ENCODE results near the gene CD8B. TPM values are rescaled to one million over a fixed set of nuclear protein-coding genes. Genes with fewer than 3 reads are reported as not detected.

The CD8B gene
- total RNA-seq, 1 experiment from 2014 or later: not detected

GRCh38 chr2:86818114-86818801, 43.4 kb downstream of the CD8B start:
- DNase-seq: no peak
- Mint-ChIP-seq H3K27me3 (ENCODE audit: unreplicated experiment) (no peaks in the 10 kb centered on the region), H3K4me3 (ENCODE audit: low read depth, unreplicated experiment) (no peak overlapping the region), H3K36me3 (ENCODE audit: insufficient read depth, unreplicated experiment) (no peaks in the 10 kb centered on the region), H3K27ac (ENCODE audit: unreplicated experiment) (no peak overlapping the region), H3K9me3 (ENCODE audit: low read depth, unreplicated experiment) (no peaks in the 10 kb centered on the region), H3K4me1 (ENCODE audit: low read depth, unreplicated experiment) (no peaks in the 10 kb centered on the region)
- CTCF ChIA-PET: no interaction called here
- BruUV-seq (replicated peaks): no TSS peak
- no peak for TF ChIP-seq CTCF (IDR thresholded peaks at IDR 0.05; ENCODE audit: unreplicated experiment)
- intact Hi-C loops (cut with micrococcal nuclease; ENCODE audit: unreplicated experiment): no loop called here

GRCh38 chr2:86815611-86816010, 46.1 kb downstream of the CD8B start:
- no TSS peak for BruUV-seq (replicated peaks)
- no peak overlapping the region for H3K4me3 Mint-ChIP-seq (ENCODE audit: low read depth, unreplicated experiment)
- TF ChIP-seq CTCF (IDR thresholded peaks at IDR 0.05; ENCODE audit: unreplicated experiment): no peak
- no peaks in the 10 kb centered on the region for H3K4me1 Mint-ChIP-seq (ENCODE audit: low read depth, unreplicated experiment)
- intact Hi-C loops (cut with micrococcal nuclease; ENCODE audit: unreplicated experiment): no loop called here
- CTCF ChIA-PET: no interaction called here
- no peak for DNase-seq
- no peak overlapping the region for H3K27ac Mint-ChIP-seq (ENCODE audit: unreplicated experiment)
- H3K9me3 Mint-ChIP-seq (ENCODE audit: low read depth, unreplicated experiment): no peaks in the 10 kb centered on the region
- no peaks in the 10 kb centered on the region for H3K27me3 Mint-ChIP-seq (ENCODE audit: unreplicated experiment)
- no peaks in the 10 kb centered on the region for H3K36me3 Mint-ChIP-seq (ENCODE audit: insufficient read depth, unreplicated experiment)

GRCh38 chr2:86809481-86810121, 52.1 kb downstream of the CD8B start:
- Mint-ChIP-seq H3K27me3 (ENCODE audit: unreplicated experiment) (no peaks in the 10 kb centered on the region), H3K4me3 (ENCODE audit: low read depth, unreplicated experiment) (no peak overlapping the region), H3K4me1 (ENCODE audit: low read depth, unreplicated experiment) (peaks cover 9% of the 10 kb centered on the region), H3K27ac (ENCODE audit: unreplicated experiment) (no peak overlapping the region), H3K36me3 (ENCODE audit: insufficient read depth, unreplicated experiment) (peaks cover 24% of the 10 kb centered on the region), H3K9me3 (ENCODE audit: low read depth, unreplicated experiment) (no peaks in the 10 kb centered on the region)
- intact Hi-C loops (cut with micrococcal nuclease; ENCODE audit: unreplicated experiment): loop anchor here (2.0 kb wide), 1 partner anchor 45 kb away; no protein-coding TSS in a partner anchor
- no TSS peak for BruUV-seq (replicated peaks)
- DNase-seq: no peak
- TF ChIP-seq CTCF (IDR thresholded peaks at IDR 0.05; ENCODE audit: unreplicated experiment): no peak
- CTCF ChIA-PET: no interaction called here

- Mint-ChIP-seq H3K36me3 (ENCODE audit: insufficient read depth, unreplicated experiment) (peaks cover 24% of the 10 kb centered on the region), H3K4me3 (ENCODE audit: low read depth, unreplicated experiment) (peak overlapping the region; percentile 82), H3K27ac (ENCODE audit: unreplicated experiment) (peak overlapping the region; percentile 57), H3K27me3 (ENCODE audit: unreplicated experiment) (no peaks in the 10 kb centered on the region), H3K4me1 (ENCODE audit: low read depth, unreplicated experiment) (peaks cover 9% of the 10 kb centered on the region), H3K9me3 (ENCODE audit: low read depth, unreplicated experiment) (no peaks in the 10 kb centered on the region)
- peak; percentile 95 for DNase-seq
- intact Hi-C loops (cut with micrococcal nuclease; ENCODE audit: unreplicated experiment): loop anchor here (2.0 kb wide), 1 partner anchor 44 kb away; no protein-coding TSS in a partner anchor
- CTCF ChIA-PET: interaction anchor here (0.6 kb wide), 1 partner anchor 1540 kb away, joined by 3 read pairs; no protein-coding TSS in a partner anchor
- TF ChIP-seq CTCF (IDR thresholded peaks at IDR 0.05; ENCODE audit: unreplicated experiment): peak; percentile 94
- BruUV-seq (replicated peaks): TSS peak; percentile 26
Measured at GRCh38 chr2:86808315-86809161, 53.1 kb downstream of the CD8B start.

Data from Calu3 (cell line).